Anterior cingulate cortex (tissue), 58 donors: Measurements from ENCODE around the gene OPCML.

Experiments
- DNase-seq, 58 donors: peaks; one replicate each; lab custom pipeline; 2025; lab: John Stamatoyannopoulos, UW

Gene OPCML

DNA sequence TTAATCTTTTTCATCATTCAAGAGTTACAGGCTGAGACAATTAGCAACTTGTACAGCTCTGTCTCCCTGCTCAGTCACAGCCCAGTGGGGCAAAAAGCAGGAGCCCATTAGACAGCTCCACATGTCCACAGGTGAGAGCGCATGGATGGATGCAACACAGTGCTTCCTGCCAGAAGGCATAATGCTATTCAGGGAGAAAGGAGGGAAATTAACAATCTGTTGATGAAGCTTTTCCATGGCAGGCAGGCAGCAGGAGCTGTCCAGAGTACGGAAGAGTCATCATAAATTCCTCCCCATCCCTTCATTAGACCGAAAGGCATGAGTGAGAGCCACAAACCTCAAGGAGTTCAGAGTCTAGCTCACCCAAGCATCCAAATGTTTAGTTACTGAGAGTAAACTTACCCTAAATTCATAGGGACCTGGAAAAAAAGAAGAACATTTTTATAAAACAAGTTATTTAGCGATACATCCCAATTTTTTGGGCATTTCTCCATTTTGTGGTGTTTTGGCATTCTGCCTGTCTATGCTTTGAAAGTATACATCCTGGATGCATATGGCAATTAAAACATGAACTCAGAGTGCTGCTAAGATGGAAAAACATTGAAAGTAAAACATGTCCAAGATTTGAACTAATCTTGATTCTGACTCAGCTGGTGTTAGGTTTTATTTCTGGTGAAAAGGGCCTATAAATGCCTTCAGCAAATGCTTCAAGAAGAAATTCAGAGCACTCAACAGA, 428.1 kb downstream of the OPCML start:
- peak in 1 of 58 donors; percentile 21 for DNase-seq

DNA sequence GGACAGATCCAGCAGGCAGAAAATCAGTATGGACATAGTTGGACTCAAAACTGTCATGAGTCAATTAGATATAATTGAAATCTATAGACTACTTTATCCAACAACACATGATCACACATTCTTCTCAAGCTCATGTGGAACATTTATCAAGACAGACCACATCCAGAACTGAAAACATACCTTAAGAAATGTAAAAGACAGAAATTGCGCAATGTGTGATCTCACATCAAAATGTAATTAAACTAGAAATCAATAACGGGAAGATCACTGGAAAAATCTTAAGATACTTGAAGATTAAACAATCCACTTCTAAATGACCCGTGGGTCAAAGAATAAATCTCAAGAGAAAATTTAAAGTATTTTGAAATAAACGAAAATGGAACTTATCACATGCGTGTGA, 435.3 kb downstream of the OPCML start:
- DNase-seq = no peak

DNA sequence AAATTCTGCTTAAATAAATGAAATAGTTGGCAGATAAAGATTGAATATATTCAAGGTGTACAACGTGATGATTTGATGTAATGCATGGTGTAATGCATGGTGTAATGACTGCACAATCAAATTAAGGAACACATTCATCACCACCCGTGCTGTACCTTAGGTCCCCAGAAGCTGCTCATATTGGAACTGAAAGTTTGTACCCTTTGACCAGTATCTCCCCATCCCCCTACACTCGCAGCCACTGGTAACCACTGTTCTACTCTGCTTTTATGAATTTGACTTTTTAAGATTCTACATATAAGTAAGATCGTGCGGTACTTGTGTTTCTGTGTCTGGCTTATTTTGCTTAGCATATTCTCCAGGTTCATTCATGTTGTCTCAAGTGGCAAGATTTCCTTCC, 445.8 kb downstream of the OPCML start:
- DNase-seq = no peak

DNA sequence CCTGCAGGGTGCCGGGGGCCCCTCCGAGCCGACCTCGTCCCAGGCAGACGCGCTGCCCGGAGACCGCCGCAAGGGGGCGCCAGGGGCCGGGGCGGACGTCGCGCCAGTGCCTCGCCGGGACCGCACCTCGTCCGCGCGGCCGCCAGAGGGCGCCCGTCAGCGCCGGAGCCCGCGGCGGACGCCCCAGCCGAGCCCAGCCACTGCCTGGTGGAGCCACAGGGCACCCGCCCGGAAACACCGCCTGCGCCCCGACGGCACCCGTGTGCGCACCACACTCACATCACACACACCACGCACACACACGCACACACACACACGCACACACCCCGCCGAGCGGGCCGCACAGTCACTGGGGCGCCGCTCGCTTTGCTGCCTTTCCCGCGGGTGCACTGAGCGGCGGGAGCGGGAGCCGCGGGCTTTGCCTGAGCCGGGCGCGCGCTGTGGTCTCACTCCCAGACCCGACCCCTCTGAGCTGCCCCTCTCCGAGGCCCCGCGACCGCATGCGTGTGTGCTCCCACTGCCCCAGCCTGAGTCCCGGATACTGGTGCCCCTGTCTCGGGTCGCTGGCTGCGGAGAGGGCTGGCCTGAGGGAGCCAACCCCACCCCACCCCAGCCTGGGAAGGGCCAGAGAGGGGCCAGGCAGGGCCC, 449.3 kb downstream of the OPCML start:
- DNase-seq = peak in 48 of 58 donors; percentile 18 to 76 (median 48)

DNA sequence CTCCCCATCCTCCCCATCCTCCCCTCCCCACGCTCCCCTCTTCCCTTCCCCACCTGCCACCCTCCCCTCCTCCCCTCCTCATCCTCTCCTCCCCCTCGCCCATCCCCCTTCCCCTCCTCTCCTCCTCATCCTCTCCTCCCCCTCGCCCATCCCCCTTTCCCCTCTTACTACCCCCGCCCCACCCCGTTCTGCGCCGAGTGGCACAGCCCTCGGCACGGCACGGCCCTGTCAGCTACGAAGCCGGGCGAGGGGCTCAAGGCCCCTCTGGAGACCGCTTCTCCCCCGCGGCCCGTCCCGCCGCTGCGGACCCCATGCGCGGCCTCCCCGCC, 449.9 kb downstream of the OPCML start:
- peak in 4 of 58 donors; percentile 12 to 63 (median 28) for DNase-seq

DNA sequence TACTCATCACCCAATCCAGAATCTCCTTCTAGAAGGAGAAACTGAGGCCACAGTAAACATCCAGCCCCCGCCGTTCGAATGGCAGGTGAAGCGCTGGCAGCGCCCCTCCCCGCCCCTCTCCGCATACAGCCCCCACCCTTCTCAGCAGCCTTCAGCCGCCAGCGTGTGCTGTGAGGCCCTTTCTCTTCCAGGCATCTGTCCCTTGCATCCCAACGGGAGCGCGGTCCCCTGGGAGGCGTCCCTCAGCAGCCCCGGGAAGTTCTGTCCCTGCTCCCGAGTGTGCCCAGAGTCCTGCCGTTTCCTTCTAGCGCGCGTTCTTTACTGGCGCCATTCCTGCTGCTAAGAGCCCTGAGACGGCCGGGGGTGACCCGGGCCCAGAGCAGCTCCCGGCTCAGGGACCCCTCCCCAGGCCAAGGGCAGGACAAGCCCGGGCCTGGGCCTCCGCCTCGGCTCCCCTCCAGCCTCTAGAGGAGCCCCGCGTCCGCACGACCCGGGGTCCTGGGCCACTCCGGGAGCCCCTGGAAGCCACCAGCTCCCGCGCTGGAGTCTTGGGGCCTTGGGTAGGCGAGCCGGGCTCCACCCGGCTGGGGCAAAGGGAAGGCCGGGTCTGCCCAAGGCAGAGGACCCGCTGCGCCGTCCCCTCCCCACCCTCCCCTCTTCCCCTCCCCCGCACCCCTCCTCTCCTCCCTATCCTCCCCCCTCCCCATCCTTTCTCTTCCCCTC, 450.4 kb downstream of the OPCML start:
- no peak for DNase-seq

DNA sequence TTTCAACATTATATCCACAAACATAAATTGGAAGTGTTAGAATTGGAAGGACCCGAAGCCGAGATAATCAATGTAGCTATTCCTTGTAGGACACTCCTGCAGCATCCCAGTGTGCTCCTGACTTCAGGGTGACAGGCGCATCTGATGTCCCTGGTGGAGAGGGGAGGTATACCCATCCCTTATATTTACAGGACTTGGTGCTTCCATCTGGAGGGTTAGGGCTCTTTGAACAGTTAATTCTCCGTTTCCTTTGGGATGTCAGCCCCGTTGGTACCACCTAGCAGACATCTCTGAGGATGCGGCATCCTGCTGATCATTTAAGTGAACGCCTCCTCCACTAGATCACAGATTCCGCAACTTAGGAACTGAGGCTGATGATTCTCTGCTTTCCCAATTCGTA, 451.3 kb downstream of the OPCML start:
- no peak for DNase-seq

DNA sequence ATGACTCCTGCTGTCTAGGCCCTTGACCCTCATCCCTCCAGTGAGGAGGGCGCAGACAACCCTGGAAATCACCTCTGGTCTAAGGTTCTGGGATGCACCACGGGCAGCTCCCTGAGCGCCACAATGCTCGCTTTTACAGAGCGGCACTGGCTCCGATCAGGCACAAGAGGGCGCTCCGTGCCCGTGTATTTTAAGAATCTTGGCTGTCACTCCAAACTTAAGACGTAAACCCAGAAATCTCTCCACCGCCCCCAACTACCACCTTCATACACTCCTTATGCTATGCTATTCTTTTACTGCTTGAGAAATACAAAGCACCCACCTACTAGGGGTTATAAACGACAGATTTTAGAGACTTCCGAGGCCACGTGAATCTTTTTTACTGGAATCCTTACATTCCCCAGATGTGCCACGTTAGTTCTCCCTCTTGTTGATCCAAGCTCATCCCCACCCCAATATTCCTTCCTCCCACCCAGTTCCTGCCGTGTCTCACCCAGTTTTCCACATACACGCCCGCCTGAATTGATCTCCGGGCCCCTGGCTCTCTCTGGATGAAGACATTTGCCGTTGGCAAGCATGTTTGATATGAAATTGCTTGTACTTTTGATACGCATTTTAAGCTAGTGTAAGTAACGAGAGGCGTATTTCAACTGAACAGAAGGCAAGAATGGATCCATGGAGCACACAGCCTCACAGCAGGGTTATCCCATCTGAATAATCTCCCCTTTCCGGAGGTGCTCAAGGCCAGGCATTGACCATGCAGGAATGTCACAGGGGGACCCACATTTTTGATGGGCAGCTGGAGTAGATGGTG, 453.5 kb downstream of the OPCML start:
- peak in 54 of 58 donors; percentile 6 to 78 (median 42) for DNase-seq

DNA sequence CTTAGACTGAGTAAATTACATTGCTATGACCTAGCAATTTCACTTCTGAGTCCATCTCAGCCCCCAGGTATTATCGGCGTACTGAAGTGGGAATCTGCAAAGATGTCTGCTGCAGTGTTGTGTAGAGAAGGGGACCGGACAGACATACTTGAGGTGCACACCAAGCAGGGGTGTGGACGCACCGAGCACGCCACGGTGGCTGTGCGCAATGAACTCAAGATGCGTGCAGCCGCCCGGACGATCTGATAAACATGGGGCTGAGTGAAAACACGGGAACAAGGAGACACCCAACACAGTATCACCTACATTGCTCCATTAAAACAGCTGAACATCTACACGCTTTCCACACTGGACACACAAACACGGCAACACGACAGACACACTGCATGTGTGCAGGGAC, 454.3 kb downstream of the OPCML start:
- DNase-seq = no peak

DNA sequence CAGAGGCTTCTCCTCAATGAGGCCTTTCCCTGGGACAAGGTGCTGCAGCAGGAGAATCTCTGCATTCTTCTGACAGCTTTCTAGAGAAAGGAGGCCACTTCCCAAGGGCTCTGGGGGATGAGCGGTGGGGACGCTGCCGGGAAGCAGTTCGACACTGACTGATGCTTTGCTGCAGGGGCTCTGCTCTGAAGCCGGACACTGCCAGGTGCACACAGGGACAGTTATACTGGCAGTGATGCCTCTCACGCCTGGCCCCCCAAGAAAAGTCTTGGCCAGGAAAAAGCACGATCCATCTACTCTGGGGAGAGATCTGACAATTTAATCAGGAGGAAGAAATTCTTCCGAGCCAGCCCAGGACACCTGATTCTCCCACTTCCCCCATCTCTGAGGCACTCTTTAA, 456.9 kb downstream of the OPCML start:
- DNase-seq = no peak

DNA sequence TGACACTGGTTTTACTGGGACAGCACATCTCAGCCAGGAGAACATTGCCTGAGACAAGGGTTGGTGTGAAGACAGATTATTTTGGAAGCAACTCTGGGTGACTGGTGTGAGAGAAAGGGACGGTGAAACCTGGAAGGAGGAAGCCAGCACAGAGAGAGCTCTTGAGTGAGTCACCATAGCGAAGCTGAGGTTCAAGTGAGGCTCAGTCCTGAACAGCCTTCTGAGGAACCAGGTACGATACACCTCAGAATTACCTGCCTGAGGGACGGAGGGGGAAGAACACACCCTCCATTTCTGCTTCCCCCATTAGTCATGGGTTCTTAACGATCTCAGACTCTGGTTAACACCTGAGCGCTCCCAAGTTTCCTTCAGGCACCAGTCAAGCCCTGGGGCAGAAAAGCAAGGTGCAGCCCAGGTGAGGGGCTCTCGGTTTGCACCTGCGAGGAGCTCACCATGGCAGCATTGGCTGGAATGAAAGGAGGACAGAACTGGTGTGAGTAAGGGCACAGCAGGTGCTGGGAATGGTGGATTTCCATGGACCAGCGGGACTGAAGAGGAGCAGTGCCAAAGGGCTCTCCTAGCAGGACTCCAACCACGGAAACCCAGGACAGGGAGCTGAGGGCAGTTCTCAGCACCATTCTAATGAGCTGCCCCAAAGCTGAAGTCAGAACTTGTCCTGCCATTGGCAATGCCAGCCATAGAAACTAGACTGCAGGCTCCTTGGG, 459.3 kb downstream of the OPCML start:
- DNase-seq = no peak

DNA sequence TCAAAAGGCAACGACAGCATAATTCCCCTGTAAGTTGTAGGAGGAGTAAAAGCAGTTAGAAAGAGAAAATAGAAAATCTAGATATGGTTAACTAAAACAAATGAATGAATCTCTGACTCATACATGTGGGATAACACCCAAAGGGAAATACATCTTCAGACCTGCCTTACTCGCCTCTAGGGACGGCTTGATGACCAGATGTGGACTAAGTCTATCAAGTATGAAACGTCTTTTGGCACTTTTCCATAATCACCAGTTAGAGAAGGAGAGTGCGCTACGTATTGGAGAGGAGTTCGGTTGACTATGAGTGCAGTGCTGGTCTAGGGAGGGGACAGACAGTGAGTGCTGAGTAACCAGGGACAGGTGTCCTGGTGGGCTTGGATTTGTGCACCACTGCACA, 459.9 kb downstream of the OPCML start:
- DNase-seq = no peak

DNA sequence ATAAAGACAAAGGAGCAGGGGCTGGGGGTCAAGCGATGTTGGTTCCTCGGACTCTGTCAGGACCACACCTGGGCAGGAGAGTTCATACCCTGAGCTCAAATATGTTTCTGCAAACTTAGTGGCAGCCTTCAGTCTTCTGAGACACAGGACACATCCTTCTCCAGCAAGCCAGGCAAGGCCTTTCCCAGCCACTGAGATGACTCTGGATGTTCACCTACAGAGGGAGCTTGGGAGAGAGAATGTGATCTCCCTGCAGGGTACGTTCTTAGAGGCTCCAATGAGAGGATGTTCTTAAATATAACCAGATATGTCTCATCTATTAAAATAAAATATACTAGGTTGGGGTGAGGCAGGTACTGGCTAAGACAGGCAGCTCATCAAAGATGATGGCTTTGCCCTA, 461.5 kb downstream of the OPCML start:
- DNase-seq = no peak

DNA sequence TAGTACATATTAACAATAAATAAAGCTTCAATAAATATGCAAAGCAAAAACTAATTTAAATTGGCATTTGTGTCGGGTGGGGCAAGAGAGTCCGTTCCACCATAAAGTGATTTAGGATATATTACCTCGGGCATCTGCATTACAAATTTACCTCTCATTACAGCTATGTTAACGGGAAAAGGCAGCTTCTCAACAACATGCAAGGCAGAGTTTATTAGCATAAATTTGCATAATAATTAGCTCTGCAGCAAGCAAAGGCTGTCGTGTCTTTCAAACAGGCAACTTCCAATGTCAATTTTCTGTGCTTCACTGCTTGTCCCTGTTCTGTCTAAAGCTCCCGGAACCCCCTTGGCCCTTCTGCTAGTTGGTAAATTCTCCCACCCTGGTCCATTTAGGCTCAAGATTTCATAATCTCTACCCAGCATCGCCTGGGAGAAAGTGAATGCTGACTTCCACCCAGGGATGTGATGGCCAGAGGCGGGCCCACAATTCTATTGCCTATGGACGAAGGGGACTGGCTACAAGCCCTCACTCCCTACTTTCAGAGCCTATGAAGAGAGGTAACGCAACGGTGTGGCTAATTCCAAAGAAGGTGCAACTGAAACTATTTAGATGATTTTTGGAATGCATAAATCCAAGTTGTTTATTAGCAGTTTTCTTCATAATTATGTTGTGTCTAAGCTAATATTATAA, 462.1 kb downstream of the OPCML start:
- no peak for DNase-seq

DNA sequence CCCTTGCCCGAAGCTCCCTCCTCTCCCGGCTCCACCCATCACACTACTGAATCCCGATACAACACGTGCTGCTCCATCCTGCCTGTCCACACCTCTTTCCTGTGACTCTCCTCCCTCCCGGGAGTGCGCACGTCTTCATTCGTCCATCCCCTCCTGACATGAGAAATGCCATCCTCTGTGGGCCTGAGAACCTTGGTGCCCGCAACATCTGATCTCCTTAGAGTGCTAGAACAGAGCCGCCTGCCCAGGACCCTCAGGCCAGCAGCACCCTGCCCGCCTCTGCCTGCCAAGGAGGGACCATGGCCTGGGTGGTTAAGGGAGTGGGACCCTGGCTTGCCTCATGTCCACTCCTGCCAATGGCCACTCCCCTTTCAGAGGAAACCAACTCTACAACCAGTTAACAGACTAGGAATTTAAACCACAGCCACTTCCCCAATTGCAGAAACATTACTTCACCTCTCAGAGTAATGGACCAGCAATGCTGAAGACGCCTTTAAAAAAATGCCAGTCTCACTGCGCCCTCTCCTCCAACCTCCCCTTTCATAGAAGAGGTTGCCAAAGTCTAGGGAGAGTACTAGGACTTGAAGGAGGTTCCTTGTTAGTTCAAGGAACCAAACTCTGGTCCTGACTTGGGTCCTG, 466.3 kb downstream of the OPCML start:
- no peak for DNase-seq

DNA sequence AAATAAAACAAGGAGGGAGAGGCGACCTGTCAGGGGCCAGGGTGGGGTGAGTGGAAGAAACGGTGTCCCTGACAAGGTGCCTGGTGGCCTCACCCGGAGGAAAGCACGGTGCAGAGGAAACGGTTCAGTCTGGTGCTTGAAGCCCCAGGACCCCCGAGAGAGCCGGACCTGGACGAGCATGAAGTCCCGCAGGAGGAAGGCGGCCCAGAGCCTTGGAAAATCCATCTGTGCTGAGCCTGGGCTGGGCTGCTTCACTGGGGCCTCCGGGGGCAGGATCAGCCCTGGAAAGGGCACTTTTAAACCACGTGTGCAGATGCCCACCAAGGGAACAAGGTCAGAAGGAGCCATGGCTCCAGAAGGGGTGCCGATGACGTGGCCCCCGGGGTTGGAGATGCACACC, 467.3 kb downstream of the OPCML start:
- no peak for DNase-seq

DNA sequence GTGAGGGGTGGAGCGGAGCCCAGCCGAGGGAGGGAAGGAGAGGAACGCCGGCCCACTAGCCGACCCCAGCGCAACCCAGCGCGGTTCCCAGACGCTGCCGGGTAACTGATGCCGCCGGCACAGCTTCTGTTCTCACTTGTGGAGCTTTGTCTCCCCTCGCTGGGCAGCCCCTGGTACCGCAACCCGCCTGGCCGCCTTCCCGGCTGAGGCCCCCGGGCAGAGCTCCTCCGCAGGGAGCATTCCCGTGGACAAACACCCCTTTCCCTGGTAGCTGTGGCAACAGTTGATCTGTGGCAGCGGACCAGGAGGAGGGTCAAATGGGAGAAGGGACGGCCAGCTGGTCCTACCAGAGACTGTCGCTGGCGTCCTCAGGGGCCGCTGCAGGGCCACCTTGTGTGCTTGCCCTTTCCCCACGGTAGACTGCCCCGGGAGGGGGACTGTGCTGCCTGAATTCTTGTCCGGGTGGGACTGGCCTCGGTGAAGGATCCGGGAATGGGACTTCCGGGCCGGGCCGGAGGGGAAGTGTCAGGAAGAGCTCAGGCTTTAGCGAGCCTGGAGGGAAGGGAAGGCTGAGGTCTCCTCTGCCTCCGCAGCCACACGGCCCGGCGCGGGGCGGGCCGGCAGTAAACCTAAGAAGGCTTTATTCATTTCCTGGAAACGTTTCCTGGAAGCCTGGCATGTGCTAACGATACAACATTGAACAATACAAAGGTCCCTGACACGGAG, 468.0 kb downstream of the OPCML start:
- peak in 55 of 58 donors; percentile 30 to 86 (median 66) for DNase-seq

DNA sequence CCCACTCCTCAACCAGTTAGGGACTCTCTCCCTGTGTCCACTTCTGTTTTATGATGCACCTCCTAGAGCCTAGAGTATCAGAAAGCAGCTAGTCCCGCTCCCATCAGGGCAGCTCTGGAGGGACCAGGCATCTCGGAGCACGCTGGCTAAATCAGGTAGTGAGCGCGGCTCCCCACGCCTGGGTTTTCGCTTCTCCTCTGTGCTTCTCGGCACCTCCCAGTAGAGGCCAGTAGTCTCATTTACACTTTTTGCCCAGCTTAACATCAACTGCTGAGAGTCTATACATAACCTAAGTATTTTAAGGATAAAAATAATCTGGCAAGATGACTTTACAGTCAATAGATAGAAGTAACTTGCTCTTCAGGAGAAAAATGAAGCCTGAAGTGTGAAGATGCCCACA, 473.8 kb downstream of the OPCML start:
- no peak for DNase-seq
